ENCODE measurements around the gene ALDH2. TPM values are rescaled to one million over a fixed set of nuclear protein-coding genes. Genes with fewer than 3 reads are reported as not detected.

The ALDH2 gene
- total RNA-seq = 13.1 and 20.4 TPM in 2 replicates

DNA sequence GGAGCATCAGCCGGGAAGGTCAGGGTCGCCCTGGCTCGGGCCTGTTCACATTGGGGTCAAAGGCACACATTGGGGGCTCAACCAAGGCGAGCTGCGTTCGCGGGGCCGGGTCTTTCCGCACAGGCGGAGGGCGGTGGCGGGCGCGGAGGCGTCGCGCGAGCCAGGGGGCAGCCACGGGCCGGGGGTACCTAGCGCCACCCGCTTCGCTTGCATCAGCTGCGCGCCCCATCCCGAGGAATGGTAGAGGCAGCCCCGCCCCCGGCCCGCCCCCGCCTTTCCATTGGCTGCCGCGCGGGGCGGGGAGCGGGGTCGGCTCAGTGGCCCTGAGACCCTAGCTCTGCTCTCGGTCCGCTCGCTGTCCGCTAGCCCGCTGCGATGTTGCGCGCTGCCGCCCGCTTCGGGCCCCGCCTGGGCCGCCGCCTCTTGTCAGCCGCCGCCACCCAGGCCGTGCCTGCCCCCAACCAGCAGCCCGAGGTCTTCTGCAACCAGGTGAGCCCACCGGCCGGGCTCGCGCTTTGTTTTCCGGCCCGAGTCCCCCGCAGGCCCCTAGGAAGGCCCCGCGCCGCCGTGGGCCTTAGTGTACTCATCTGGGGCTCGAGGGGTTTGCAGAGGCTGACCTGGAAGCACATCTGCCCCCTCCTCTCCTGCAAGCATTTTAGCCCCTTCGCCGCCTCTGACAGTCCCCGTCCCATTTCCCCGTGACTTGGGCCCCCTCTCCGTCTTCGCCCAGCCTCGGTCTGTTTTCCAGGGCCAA, at the start of gene ALDH2:
Gene ALDH2 (plus strand): TSS at position 326 of the 754 bp plus-strand sequence. CDS start 50 bp downstream, at position 376.

GRCh38 chr12:111841750-111842555, 75.2 kb downstream of the ALDH2 start, which contains the start of gene MAPKAPK5:
Gene MAPKAPK5 (plus strand): TSS chr12:111842228. CDS start chr12:111842734, 506 bp downstream.

Small RNA genes within 50 kb of the gene (small RNA-seq; reads per million reads assigned to genes)
- not detected for gene MIR6761

Other genes with a start within 250 kb of the ALDH2 start
- 45.7 and 52.2 TPM in 2 replicates for gene ATXN2, start 167.6 kb upstream of the ALDH2 start, total RNA-seq
- gene BRAP, start 81.0 kb upstream of the ALDH2 start, total RNA-seq = 18.3 and 18.8 TPM in 2 replicates
- 20.6 and 21.4 TPM in 2 replicates for gene ACAD10, start 80.9 kb upstream of the ALDH2 start, total RNA-seq
- gene MAPKAPK5, start 75.3 kb downstream of the ALDH2 start, total RNA-seq = 31.2 and 41.2 TPM in 2 replicates
- 7.2 and 9.4 TPM in 2 replicates for gene TMEM116, start 246.2 kb downstream of the ALDH2 start, total RNA-seq
- gene ERP29, start 246.5 kb downstream of the ALDH2 start, total RNA-seq = 38.1 and 42.9 TPM in 2 replicates

Data from hair follicle dermal papilla cell (primary cell).